Measurements from ENCODE around the gene DDN.

Gene DDN

DNA sequence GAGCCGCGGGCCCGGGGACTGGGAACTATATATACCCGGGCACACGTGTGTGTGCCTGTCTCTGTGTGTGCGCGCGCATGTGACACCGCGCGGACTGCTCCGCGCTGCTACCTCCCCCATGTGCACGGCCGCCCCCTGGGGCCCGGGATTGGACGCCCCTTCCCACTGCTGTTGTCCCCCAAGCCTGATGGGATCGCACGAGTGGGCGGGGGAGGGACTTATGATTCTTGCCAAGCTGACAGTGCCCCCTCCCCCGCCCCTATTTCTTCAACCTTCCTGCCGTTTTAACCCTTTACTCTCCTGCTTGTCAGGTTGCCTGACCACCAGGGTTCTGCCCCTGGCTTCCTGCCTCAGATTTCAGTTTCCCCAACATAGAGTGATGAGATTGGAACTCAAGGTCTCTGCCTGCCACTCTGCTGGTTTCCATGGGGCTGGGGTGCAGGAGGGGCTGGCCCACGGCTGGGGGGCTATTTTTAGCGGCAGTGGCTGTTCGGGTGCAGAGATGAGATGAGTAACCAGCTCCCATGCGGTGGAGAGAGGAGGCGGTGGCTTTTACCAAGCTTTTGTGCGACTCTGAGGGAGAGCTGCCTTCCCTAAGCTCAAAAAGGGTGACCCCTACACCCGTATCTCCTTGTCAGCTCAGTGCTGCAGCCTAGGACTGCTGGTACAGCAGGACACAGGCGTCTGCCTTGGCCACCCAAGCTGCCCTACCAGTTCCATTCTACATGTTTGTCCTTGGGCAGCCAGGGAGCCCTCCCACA is at the start of gene DDN:
TSS of gene DDN (minus strand) at position 5 of the 761 bp plus-strand sequence. CDS start 88 bp downstream, outside the sequence.
- DNase-seq: no peak

GRCh38 chr12:49048953-49049352 is 49.8 kb upstream of the DDN start:
- DNase-seq: no peak

DNA sequence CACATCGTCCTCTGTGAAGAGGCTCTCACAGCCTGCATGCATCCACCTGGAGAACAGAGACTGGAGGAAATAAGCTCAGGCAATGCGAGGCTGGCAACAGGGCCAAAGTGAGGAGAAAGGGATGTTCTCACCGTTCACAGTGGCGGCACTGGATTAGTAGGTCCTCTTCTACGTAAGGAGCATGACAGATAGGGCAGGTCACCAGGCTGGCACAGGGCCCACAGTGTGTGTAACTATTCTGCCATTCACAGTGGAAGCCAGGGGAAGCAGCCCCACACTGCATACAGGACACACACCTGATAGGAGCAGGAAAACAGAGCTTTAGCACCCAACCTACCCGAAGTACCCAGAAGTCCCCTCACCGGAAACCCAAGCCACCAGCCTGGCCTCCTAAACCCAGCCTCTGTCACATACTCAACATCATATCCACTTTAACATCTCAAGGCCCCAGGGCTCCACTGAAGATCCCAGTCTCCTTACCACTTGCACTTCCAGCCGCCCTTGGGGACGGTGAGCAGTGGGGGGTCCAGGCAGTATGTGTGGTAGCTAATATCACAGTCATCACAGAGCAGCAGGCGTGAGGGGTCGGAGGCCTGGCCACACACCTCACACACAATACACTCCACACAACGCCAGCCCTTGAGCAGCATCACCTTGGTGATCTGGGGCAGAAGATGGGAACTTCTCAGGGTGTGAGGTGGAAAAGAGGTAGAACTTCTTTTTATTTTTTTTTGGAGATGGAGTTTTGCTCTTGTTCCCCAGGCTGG is 47.1 kb upstream of the DDN start:
- no peak for DNase-seq

DNA sequence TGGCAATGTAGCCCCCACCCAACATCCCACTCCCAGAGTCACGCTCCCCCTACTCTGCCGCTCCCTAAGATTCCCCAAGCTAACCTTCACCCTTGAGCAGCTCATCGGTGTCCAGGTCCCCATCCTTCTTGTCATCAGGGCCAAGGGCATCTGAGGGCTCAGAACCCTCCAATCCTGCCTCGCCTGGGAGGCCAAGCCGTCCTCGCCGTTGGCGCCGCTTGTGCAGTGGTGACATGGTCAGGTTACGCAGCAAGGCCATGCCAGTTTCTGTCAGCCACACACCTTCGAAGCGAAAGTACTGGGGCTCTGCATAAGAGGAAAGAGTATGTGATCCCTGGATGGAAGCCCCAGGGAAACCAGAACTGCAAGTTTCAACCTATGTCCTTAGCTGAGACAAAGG is 45.5 kb upstream of the DDN start:
- DNase-seq: no peak

GRCh38 chr12:49043856-49044258 is 44.7 kb upstream of the DDN start:
- no peak for DNase-seq

GRCh38 chr12:49043241-49043640 is 44.1 kb upstream of the DDN start:
- no peak for DNase-seq

DNA sequence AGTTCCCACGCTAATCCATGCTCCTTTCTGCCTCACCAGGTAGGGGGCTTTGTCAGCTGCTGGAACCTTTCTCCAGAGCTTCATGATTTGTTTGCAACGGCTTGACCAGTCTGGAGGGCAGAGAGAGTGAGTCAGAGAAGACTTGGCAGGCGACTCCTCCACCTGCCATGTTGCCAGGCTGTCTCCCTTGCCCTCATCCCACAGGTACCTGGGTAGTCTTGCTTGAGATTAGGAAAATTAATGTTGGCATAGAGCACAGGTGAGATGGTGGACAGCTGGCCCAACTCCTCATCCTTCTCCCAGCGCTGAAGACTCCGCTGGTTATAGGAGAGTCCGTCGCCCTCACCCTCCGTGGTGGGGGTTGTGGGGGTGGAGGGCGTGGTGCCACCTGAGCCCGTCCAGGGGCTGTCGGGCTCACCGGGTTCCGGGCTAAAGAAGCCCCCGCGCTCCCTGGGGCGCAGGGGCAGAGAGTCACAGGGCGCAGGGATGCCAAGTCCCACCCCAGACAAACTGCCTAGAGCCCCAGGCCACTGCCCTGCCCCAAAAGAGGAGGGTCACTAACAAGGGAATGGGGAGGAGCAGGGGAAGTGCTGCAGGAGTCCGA is 42.8 kb upstream of the DDN start:
- no peak for DNase-seq

- DNase-seq: no peak
Observed at GRCh38 chr12:49041036-49041880, 42.1 kb upstream of the DDN start.

- no peak for DNase-seq
Observed at GRCh38 chr12:49040364-49040855, 41.2 kb upstream of the DDN start.

DNA sequence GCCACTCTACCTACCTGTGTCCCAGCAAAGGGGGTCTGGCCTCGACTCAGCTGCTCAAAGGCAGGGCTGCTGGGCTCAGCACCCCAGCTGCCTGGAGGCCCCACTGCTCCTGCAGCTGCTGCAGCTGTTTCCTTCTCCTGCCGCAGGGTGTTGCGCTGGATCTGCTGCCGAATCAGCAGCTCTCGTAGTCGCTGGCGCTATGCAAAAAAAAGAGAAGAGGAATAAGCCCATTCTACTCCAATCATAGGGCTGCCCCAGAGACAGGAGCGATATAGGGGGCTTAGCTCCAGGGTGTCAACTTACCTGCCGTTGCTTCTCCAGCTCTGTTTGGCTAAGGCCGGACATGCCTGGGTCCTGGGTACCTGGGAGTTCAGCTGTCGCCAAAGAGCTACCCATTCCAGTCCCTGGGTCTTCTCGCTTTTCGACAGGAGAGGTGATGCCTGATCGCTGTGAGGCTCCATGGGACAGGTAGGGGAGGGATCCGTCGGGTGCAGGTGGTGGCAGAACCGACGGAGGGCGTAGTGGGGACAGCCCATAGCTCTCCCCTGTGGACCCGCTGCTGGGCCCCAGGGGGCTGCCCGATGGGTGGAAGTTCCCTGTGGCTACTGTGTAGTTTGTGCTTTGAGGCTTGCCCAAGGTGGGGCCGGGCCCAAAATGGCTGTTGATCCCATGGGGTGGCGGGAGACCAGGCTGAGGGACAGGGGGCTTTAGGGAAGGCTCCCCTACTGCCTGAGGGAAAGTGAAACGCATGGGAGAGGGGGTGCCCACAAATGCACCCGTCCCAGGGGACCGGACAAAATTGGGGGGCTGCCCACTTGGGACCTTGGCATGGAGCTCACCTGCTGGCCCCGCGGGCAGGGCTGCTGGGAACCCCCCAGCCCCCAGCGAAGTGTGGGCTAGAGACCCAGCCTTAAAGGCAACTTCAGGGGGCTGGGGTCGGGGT is 40.5 kb upstream of the DDN start:
- no peak for DNase-seq

- DNase-seq: no peak
Observed at GRCh38 chr12:49038291-49038955, 39.2 kb upstream of the DDN start.

DNA sequence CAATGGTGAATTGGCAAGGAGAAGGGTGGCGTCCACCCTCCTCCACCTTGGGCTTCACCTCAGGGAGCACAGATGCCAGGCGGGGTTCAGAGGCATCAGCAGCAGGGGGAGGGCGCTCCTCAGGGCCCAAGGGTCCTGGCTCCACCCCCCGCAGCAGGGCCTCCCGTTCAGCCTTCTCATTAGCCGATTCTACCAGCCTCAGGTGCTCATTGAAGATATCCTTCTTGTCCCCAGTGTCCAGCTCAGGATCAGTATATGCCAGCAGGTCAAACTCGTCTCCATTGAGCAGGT is 38.7 kb upstream of the DDN start:
- no peak for DNase-seq

DNA sequence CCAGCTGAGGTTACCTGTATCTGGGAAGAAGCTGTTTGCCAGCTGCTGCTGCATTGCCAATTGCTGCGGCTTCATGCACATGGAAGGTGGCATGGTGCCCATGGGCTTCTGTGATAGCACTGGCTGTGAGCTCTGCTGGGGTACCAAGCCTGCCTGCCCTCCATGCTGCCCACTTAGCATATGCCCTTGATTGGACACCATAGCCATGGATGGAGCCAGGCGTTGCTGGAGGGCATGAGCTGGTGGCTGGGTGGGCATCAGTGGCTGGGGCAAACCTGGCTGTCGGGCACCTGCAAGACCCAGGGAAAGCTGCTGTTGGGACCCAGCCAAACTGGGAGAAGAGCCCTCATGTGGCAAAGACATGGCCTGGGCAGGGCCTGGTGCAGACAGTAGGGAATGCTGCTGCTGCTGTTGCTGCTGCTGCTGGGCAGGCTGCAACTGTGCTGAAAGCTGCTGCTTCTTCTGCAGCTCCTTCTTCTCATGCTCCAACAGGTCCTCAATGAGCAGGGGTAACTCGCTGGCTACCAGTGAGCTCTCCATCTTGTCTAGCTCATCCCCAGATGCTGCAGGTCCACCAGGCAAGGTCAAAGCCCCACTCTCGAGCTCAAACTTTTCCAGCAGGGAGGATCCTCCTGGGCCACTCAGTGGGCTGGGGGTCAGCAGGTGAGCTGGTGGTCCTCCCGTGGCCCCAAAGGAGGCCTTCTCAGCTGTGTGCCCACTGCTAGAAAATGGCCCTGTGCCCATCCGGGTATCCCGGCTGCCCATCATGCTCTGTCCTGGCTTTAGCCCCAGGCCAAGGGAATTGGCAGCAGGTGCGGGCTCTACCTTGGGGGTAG is 38.2 kb upstream of the DDN start:
- DNase-seq: no peak

DNA sequence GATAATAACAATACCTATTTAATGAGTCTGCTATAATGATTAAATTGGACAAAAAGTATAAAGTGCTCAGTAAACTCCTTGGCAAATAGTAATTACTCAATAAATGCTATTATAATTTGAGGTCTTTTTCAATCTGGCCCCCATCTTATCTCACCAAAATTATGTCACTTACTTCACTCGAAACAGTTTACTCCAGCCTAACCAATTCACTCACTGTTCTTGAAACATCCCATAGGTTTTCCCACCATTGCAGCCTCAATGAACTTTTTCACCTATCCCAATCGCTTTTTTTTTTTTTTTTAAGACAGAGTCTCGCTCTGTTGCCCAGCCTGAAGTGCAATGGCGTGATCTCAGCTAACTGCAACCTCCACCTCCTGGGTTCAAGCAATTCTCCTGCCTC is 36.9 kb upstream of the DDN start:
- no peak for DNase-seq

GRCh38 chr12:49034286-49034622 is 35.1 kb upstream of the DDN start:
- DNase-seq: no peak

DNA sequence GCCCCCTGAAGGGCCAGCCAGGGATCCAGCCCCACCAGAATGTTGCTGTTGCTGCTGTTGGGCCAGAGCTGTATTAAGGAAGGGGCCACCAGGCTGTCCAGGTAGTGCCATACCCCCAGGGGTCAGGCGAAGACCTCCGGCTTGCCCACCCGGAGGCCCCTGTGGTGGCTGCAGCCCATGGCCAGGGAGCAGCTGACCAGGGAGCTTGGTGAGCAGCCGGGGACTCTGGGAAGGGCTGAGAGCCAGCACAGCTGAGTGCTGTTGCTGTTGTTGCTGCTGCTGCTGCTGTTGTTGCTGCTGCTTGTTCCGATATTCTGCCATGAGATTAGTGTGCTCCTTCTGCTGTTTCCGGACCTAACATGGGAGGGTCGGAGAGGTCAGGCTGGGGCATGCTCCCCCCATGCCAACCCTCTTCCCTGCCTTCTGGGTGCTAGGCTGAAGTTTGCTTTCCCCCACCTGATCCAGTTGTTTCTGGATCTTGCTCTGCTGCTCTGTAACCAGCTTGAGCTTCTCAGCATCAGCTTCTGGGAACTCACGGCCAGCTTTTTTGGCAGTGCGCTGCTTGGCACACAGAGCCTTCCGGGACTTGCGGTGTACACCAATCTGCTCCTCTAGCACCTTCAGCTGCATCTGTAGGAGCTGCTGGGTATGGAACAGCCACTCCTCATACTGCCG is 34.6 kb upstream of the DDN start:
- DNase-seq: peak; percentile 36

- DNase-seq: no peak
Observed at GRCh38 chr12:49032679-49033447, 33.7 kb upstream of the DDN start.

DNA sequence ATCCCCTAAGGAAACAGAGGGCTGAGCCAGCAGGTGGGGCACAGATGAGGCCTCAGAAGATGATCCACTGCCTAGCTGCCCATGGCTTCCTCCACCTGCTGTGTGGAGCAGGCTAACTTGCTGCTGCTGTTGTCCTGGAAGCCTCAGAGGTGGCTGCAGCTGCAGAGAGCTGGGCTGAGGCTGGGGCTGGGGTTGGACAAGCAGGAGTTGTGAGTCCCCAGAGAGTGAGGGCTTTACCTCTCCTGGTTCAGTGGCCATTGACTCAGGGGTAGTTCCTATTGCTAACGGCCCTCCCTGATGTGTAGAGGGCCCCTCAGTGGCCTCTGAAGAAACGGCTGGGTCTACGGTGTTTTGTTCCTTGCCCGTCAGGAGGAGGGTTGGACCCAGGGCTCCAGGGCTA is 33.1 kb upstream of the DDN start:
- no peak for DNase-seq

- no peak for DNase-seq
Observed at GRCh38 chr12:49031573-49032161, 32.5 kb upstream of the DDN start.
